Vagina (tissue), 2 donors: ENCODE results near the gene CTSZ. TPM values are rescaled to one million over a fixed set of nuclear protein-coding genes. Genes with fewer than 3 reads are reported as not detected.

Experiments
- DNase-seq, 2 donors: peaks; one replicate each; pipeline ENCODE4 v3.0.0-alpha.2; 2017; ENCODE audit errors: extremely low spot score in 2 of 2
- H3K27ac ChIP-seq: fragments of 200-600 bp; sonication (generic); one replicate; pipeline ENCODE4 v1.5.1; 2019
- H3K27me3 ChIP-seq: fragments of 200-600 bp; sonication (generic); one replicate; pipeline ENCODE4 v1.5.1; 2019
- H3K36me3 ChIP-seq, 2 donors: fragments of 200-600 bp; sonication (generic); one replicate each; pipeline ENCODE4 v1.5.1; 2017 to 2019
- H3K4me1 ChIP-seq: fragments of 200-600 bp; sonication (generic); one replicate; pipeline ENCODE4 v1.5.1; 2019
- H3K4me3 ChIP-seq, 2 donors: fragments of 200-600 bp; sonication (generic); 1 replicate in 1 of 2; 2 replicates in 1 of 2; pipeline ENCODE4 v1.5.1; 2016 to 2019
- H3K9me3 ChIP-seq: fragments of 200-600 bp; sonication (generic); one replicate; pipeline ENCODE4 v1.5.1; 2019
- CTCF ChIP-seq, 3 experiments: fragments of 450-650 bp in 2 of 3; fragments of 200-600 bp in 1 of 3; sonication (generic) in 1 of 3; IDR thresholded peaks; one replicate each; pipeline ENCODE4 v1.5.1; 2017 to 2019; ENCODE audit warnings: antibody characterized with exemption in 3 of 3, mild to moderate bottlenecking in 2 of 3, moderate library complexity in 2 of 3
- POLR2A ChIP-seq, 2 donors: fragments of 450-650 bp; IDR thresholded peaks; one replicate each; pipeline ENCODE4 v1.6.1; 2017; ENCODE audit warnings: antibody characterized with exemption in 2 of 2, mild to moderate bottlenecking in 2 of 2, moderate library complexity in 2 of 2
- POLR2AphosphoS5 ChIP-seq, 2 donors: sonication (generic); formaldehyde crosslinking; IDR thresholded peaks; one replicate each; pipeline ENCODE4 v1.9.0; 2017; ENCODE audit warnings: antibody characterized with exemption in 2 of 2, mild to moderate bottlenecking in 2 of 2, low read depth in 1 of 2; ENCODE audit not compliant: insufficient read depth in 1 of 2
- intact Hi-C: fragments of 100-400 bp; cut with DNase I; formaldehyde crosslinking; loops from one replicate; pipeline ENCODE4 v1.15.1; 2023
- total RNA-seq: library from RNA; depleted of rRNA; stranded (reverse); fragments of >200 nt; gene quantifications from one replicate; pipeline ENCODE4 v1.2.3, GENCODE V29; 2016

Gene CTSZ
- total RNA-seq, 1 donor from 2014 or later = 128 TPM

DNA sequence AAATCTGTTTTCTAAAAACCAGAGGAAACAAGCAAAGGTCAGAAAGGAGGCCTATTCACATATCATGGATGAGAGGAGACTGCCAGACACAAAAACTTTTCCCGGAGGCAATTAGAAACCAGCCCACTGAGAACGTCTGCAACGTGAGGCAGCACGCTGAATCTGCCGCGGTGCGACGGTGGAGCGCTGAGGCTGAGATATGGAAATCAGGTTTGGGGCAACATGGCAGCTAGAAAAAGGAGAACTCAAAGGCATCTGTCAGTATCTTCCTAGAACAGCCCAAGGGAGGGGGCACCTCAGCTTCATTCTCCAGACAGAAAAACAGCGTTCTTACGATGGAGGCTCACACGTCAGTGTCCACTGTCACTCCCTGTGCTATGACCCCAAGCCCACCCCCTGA lies 30.3 kb upstream of the CTSZ start:
- no peak for DNase-seq
- Histone ChIP-seq H3K36me3 (peaks cover 0 to 47% of the 10 kb centered on the region in 2 donors), H3K9me3 (no peaks in the 10 kb centered on the region), H3K4me1 (peaks cover 28% of the 10 kb centered on the region), H3K27me3 (no peaks in the 10 kb centered on the region), H3K27ac (no peak overlapping the region), H3K4me3 (no peak overlapping the region)
- no peak for TF ChIP-seq CTCF (IDR thresholded peaks at IDR 0.05)
- no peak for TF ChIP-seq POLR2AphosphoS5 (IDR thresholded peaks at IDR 0.05; ENCODE audit: insufficient read depth in 1 of 2, low read depth in 1 of 2)
- no peak for TF ChIP-seq POLR2A (IDR thresholded peaks at IDR 0.05)
- intact Hi-C loops = no loop called here

DNA sequence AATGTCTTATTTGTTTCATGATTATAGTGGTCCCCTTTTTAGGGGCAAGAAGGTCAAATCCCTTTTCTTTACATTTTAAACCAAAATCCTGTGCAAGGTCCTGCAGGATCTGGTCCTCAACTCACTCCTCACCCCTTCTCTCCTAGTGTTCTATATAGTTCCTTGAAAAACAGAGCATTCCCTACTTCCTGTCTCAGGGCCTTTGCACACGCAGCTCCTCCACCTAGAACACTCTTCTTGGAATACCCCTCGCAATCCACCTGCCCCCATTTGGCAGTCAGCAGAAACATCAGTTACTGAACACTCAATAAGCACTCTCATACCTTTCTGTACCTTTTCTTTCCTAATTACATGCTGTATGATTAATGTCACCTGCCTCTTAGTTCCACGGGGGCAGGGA lies 28.3 kb upstream of the CTSZ start:
- Histone ChIP-seq H3K27me3 (no peaks in the 10 kb centered on the region), H3K4me3 (no peak overlapping the region), H3K4me1 (peaks cover 23% of the 10 kb centered on the region), H3K36me3 (peaks cover 0 to 48% of the 10 kb centered on the region in 2 donors), H3K27ac (no peak overlapping the region), H3K9me3 (no peaks in the 10 kb centered on the region)
- no peak for TF ChIP-seq CTCF (IDR thresholded peaks at IDR 0.05)
- TF ChIP-seq POLR2AphosphoS5 (IDR thresholded peaks at IDR 0.05; ENCODE audit: insufficient read depth in 1 of 2, low read depth in 1 of 2) = no peak
- TF ChIP-seq POLR2A (IDR thresholded peaks at IDR 0.05) = no peak
- intact Hi-C loops = no loop called here
- DNase-seq = no peak

DNA sequence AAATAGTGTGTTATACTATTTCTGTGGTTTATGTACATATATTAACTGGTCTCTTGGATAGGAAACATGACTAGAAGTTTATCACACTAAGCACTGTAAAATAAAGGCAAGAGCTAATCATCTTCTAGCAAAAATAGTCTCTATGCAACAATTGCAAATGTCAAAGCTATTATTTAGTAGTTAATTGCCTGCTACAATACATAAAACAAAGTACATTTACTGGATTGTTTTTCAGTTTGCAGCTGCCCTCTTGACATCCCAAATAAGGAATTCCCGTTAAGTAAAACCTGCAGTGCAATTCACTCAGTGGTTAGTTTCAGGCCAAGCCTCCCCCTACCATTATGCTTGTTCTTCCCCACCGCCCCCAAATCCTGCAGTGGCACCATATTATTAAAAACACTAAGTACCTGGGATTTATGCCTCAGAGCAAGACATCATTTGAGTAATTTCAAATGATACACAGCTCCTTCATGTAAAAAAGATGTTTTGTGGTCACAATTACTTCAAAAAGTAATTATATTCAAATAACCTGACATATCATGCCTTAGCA lies 26.6 kb upstream of the CTSZ start:
- Histone ChIP-seq H3K4me3 (no peak overlapping the region), H3K27me3 (no peaks in the 10 kb centered on the region), H3K4me1 (peaks cover 33% of the 10 kb centered on the region), H3K27ac (no peak overlapping the region), H3K9me3 (no peaks in the 10 kb centered on the region), H3K36me3 (peaks cover 0 to 63% of the 10 kb centered on the region in 2 donors)
- DNase-seq = no peak
- TF ChIP-seq POLR2A (IDR thresholded peaks at IDR 0.05) = no peak
- no peak for TF ChIP-seq POLR2AphosphoS5 (IDR thresholded peaks at IDR 0.05; ENCODE audit: insufficient read depth in 1 of 2, low read depth in 1 of 2)
- no peak for TF ChIP-seq CTCF (IDR thresholded peaks at IDR 0.05)
- intact Hi-C loops = loop anchor here (5.0 kb wide), 1 partner anchor 141 kb away; no protein-coding TSS in a partner anchor

DNA sequence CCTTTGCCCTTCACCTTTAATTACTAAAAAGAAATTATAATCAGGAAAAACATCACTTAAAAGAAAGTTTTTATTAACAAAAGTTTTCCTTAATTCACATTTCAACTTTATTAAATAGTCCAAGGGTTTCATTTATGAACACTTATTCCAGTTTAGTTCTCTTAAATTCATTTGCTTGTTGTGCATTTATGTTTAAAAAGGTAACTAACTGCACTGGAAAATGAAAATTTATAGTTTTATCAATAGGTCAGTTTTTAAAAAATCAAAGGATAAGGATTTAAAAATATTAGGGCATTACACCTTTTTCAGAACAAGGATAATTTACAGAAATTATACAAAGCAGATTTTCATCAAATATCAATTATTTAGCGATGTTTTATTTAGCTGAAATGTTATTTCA lies 26.0 kb upstream of the CTSZ start:
- Histone ChIP-seq H3K9me3 (no peaks in the 10 kb centered on the region), H3K27me3 (no peaks in the 10 kb centered on the region), H3K4me1 (peaks cover 39% of the 10 kb centered on the region), H3K36me3 (peaks cover 0 to 65% of the 10 kb centered on the region in 2 donors), H3K4me3 (peak overlapping the region; percentile 78 to 92), H3K27ac (peak overlapping the region; percentile 83)
- DNase-seq = no peak
- TF ChIP-seq POLR2A (IDR thresholded peaks at IDR 0.05) (no peak), POLR2AphosphoS5 (IDR thresholded peaks at IDR 0.05; ENCODE audit: insufficient read depth in 1 of 2, low read depth in 1 of 2) (no peak), CTCF (IDR thresholded peaks at IDR 0.05) (no peak)
- intact Hi-C loops = loop anchor here (5.0 kb wide), 1 partner anchor 141 kb away; no protein-coding TSS in a partner anchor

GRCh38 chr20:59032713-59033059 lies 25.6 kb upstream of the CTSZ start:
- no peak for DNase-seq
- H3K36me3 ChIP-seq = peaks cover 0 to 65% of the 10 kb centered on the region in 2 donors

More at GRCh38 chr20:59032713-59033059, 25.6 kb upstream of the CTSZ start:
- TF ChIP-seq POLR2AphosphoS5 (IDR thresholded peaks at IDR 0.05; ENCODE audit: insufficient read depth in 1 of 2, low read depth in 1 of 2) (no peak), POLR2A (IDR thresholded peaks at IDR 0.05) (no peak), CTCF (IDR thresholded peaks at IDR 0.05) (peak in 1 of 3 experiments; percentile 7)
- Histone ChIP-seq H3K27ac (peak overlapping the region; percentile 83), H3K4me3 (peak overlapping the region; percentile 78 to 92), H3K4me1 (peaks cover 43% of the 10 kb centered on the region), H3K9me3 (no peaks in the 10 kb centered on the region), H3K27me3 (no peaks in the 10 kb centered on the region)
- intact Hi-C loops = loop anchor here (5.0 kb wide), 1 partner anchor 140 kb away; no protein-coding TSS in a partner anchor
